AG09309 (cell line): ENCODE results near the gene BCAM.

ENCODE experiments used
- DNase-seq: peaks from one replicate; pipeline ENCODE4 v3.0.0-alpha.2; 2010; ENCODE audit warnings: low read depth
- H3K4me3 ChIP-seq: 2 replicates; pipeline ENCODE4 v1.5.1; 2011; ENCODE audit warnings: mild to moderate bottlenecking, low read depth, low read length, moderate library complexity; ENCODE audit not compliant: control insufficient read depth
- TF ChIP-seq, protein P1 (sequence below): IDR thresholded peaks from 2 replicates; pipeline ENCODE4 v1.5.1; 2011; ENCODE audit warnings: mild to moderate bottlenecking, low read depth, low read length, inconsistent platforms; ENCODE audit not compliant: insufficient read depth, control insufficient read depth; ENCODE audit errors: missing control alignments

The BCAM gene

DNA sequence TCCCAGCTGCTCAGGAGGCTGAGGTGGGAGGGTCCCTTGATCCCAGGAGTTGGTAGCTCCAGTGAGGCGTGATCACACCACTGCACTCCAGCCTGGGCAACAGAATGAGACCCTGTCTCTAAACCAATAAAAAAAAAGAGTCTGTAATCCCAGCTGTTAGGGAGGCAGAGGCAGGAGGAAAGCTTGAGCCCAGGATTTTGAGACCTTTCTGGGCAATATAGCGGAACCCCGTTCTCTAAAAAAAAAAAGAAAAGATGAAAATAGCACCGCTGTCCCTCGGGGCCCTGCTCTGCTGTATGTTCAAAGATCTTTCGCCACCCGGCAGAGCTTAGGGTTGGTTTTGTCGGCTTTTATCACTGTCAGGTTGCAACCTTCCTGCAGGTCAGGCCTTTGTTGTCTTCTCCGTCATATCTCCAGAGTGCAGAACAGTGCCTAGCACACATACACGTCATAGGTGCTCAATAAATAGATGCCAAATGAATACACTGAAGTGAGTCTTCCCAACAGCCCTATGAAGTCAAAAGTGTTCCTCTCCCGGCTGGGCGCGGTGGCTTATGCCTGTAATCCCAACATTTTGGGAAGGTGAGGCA, 13.4 kb upstream of the BCAM start:
- TF ChIP-seq, protein P1, sequence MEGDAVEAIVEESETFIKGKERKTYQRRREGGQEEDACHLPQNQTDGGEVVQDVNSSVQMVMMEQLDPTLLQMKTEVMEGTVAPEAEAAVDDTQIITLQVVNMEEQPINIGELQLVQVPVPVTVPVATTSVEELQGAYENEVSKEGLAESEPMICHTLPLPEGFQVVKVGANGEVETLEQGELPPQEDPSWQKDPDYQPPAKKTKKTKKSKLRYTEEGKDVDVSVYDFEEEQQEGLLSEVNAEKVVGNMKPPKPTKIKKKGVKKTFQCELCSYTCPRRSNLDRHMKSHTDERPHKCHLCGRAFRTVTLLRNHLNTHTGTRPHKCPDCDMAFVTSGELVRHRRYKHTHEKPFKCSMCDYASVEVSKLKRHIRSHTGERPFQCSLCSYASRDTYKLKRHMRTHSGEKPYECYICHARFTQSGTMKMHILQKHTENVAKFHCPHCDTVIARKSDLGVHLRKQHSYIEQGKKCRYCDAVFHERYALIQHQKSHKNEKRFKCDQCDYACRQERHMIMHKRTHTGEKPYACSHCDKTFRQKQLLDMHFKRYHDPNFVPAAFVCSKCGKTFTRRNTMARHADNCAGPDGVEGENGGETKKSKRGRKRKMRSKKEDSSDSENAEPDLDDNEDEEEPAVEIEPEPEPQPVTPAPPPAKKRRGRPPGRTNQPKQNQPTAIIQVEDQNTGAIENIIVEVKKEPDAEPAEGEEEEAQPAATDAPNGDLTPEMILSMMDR: no peak
- no peak for DNase-seq

DNA sequence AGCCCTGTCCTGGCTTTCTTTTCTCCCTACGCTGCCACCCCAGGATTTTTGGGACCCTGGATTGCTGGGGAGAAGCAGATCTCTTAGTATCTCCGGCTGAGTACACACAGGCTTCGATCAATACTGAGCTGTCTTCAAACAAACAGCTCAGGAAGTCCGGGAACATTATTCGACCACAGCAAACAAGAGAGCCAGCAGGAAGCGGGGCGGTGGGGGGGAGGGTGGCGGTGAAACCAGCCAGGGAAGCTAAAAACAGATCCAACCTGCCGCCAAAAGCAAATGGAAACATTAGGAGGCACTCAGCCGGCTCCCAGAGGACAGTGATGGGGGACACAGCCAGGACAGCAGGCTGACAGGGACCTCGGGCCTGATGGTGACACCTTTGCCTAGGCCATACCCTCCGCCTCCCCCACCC, 12.2 kb upstream of the BCAM start:
- TF ChIP-seq, protein P1: no peak

More for the DNA sequence above, 13.4 kb upstream of the BCAM start:
- no peak overlapping the region for H3K4me3 ChIP-seq

DNA sequence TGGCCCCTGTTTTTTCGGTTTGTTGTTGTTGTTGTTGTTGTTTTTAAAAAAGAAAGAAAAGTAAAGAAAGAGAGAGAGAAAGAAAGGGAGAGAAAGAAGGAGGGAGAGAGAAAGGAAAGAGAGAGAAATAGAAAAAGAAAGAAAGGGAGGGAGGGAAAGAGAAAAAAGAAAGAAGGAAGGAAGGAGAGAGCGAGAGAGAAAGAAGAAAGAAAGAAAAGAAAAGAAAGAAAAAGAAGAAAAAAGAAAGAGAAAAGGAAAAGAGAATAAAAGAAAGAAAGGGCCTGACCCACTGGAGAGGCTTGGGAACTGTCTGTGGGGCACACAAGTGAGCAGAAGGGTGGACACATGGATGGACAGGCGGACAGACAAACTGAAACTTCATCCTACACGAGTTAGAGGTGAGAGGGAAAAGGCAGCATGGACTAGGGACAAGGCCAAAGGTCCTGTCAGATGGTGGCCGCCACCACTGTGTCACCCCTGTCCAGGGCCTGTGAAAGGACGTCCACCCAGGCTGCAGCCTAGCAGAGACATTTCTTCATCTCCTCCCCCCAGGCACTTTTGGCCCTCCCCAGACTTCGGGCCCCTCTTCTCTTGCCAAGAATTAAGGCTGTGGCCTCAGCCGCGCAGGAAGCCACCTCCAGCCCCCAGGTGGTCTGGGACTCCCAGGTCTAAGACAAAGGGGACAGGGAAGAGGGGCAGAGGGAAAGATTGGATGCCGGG, 9.1 kb upstream of the BCAM start:
- no peak overlapping the region for H3K4me3 ChIP-seq
- no peak for DNase-seq
- TF ChIP-seq, protein P1: no peak

More for the DNA sequence above, 12.2 kb upstream of the BCAM start:
- H3K4me3 ChIP-seq: no peak overlapping the region
- DNase-seq: no peak

DNA sequence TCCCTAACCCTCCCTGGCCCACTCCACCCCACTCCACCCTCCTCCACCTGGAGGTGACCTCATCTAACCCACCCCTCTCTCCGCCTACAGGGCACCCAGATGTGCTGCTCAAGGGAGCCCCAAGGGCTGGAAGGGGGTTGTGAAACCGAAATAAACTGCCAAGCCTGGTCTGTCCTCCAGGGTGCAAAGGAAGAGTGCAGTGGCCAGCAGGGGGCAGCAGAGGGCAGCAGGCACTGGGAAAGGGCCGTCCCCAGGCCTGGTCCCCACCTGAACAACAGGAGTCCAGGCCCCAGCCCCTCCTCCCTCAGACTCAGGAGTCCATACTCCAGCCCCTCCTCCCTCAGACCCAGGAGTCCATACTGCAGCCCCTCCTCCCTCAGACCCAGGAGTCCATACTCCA, 8.4 kb upstream of the BCAM start:
- peak; percentile 24 for DNase-seq
- no peak overlapping the region for H3K4me3 ChIP-seq
- TF ChIP-seq, protein P1: peak; percentile 99

DNA sequence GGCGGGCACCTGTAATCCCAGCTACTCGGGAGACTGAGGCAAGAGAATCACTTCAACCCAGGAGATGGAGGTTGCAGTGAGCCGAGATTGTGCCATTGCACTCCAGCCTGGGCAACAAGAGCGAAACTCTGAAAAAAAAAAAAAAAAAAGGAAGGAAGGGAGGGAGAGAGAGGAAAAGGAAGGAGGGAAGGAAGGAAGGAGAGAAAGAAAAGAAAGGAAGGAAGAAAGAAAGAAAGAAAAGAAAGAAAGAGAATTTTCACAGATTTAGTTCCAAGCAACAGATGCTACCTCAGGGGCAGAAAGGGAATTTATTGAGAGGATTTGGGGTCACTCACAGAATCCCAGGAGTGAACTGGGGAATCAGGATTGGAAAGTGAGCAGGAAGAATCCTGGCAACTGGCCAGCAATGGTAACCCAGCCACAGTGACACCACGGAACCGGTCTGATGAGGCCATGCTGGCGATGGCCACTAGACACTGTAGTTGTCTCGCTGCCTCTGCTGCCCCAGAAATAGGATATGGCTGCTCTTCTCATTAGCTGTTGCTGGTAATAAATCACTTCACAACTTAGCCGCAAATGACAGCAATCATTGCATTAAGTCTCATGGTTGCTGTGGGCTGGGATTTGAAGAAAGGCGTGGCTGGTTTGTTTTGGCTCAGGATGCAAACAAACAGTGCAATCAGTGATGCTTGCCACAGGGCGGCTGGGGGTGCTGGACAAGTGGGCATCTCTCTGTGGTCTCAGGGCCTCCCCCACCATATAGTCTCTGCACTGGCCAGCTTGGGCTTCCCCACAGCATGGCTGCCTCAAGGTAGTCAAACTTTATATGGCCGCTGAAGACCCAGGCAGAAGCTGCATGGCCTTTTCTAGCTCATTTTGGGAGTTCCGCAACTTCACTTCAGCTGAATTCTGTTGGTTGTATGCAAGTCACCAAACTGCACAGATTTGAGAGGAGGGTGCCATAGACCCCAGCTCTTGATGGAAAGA, 5.2 kb upstream of the BCAM start:
- DNase-seq: no peak

DNA sequence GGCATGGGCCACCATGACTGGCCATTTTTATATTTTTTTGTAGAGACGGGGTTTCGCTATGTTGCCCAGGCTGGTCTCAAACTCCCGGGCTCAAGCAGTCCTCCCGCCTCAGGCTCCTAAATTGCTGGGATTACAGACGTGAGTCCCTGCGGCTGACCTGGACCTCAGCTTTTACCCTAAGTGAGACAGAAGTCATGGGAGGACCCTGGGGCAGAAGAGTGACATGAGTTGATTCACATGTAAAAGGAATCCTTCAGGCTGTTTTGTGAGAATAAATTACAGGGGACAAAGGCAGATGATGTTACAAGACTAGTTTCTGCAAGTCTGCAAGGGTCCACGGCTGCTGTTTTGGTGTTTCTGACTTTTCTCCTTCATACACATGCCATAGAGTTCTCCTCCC, 2.6 kb upstream of the BCAM start:
- H3K4me3 ChIP-seq: no peak overlapping the region
- TF ChIP-seq, protein P1: no peak
- DNase-seq: no peak

More for the DNA sequence above, 5.2 kb upstream of the BCAM start:
- H3K4me3 ChIP-seq: no peak overlapping the region
- TF ChIP-seq, protein P1: no peak
